GM19397 (cell line): ENCODE results near the gene KRT83.
"Not testable (repeated sequence)": the region's sequence is repeated elsewhere in the genome, so short reads cannot be mapped to it uniquely, and the experiment has no call there.

ENCODE experiments used
- ATAC-seq: cut with Tn5 transposase; IDR thresholded peaks from one replicate; pipeline ENCODE4 v1.9.1; 2021; ENCODE audit warnings: mild to moderate bottlenecking, moderate library complexity; ENCODE audit not compliant: unreplicated experiment

The KRT83 gene

DNA sequence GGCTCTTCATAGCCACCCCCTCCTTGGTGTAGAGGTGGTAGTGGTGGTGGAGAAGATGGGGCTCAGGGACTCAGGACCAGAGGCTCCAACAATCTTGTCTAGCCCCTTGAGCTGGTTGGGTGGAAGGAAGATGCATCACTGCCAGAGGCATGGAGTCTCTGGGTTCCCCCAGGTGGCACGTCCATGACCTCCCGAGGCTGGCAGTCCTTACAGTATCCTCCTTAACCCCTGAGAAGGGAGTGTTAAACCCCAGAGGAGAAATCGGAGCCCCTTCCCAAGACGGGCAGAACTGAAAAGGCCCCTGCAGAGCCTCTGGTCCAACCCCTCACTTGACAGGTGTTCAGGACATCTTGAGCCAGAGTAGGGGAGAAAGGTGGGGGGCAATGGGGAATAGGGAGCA lies 9.1 kb downstream of the KRT83 start:
- no peak for ATAC-seq

DNA sequence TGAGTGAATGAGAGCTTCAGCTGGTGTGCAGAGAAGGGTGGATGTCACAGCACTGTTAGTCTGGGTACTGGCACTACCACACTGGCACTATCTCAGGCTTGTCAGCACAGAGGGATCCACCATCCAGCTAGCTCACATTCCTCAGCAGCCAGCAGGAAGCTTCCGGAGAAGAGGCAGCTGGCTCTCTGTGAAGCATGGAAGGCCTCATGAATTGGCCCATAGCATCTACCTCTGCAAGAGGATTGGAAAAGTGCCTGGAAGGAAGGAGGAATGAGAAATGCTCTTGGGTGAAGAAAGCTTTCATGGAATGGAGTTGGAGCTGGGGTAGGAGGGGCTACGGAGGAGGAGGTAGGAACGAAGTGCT lies 9.9 kb downstream of the KRT83 start:
- ATAC-seq, result no peak

DNA sequence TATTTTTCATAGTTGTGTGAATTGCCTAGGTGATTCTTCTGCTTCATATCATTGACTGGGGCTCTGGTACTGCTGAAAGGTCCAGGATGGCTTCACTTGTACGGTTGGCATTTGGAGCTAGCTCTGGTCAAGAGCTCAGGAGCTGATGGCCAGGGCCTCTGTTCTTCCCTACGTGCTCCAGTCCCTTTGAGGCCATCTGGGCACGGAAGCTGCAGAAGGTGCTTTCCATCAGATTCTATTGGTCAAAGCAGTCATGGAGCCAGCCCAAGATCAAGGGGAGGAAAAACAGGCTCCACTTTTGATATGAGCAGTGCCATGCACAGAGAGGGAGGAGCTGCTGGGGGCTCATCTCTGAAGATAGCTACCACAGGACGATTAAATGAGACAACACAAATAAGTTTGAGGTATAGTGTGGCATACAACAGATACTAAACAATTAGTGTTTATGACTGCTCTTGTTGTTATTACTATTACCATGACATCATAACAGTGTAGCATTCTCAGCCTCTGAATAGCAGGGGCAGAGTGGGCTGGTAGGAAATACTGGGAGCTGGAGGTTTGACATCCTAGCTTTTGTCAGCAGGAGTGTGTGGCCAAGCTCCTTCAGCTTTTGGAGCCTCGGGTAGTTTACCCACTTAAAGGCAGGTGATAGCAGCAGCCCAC lies 10.4 kb downstream of the KRT83 start:
- ATAC-seq, result no peak

DNA sequence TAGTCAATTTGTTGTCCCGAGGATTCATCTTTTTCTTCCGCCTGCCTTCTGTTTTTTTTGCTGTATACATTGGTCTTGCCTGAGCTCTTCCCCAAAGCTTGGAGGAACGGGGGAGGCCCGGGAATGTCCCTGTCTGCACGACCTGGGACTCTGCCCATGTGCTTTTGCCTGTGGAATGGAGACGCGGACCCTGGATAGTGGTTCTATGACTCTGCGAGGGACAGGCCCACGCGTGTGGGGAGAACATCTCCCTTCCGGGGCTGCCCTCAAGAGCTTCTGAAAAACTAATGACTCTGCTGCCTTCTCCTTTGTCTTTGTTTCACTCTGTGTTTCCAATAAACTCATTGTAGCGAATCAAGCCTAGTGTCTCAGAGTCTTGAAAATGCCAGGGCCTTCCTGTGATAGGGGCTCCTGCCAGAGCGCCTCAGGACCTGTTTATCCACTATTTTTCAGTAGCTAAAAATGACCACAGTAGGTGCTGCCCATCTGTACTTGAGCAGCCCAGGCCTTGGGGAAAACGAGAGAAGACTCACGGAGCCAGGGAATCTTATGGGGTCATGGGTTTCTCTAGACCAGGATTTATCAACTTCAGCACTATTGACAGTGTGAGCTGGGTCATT lies 12.3 kb downstream of the KRT83 start:
- no peak for ATAC-seq

DNA sequence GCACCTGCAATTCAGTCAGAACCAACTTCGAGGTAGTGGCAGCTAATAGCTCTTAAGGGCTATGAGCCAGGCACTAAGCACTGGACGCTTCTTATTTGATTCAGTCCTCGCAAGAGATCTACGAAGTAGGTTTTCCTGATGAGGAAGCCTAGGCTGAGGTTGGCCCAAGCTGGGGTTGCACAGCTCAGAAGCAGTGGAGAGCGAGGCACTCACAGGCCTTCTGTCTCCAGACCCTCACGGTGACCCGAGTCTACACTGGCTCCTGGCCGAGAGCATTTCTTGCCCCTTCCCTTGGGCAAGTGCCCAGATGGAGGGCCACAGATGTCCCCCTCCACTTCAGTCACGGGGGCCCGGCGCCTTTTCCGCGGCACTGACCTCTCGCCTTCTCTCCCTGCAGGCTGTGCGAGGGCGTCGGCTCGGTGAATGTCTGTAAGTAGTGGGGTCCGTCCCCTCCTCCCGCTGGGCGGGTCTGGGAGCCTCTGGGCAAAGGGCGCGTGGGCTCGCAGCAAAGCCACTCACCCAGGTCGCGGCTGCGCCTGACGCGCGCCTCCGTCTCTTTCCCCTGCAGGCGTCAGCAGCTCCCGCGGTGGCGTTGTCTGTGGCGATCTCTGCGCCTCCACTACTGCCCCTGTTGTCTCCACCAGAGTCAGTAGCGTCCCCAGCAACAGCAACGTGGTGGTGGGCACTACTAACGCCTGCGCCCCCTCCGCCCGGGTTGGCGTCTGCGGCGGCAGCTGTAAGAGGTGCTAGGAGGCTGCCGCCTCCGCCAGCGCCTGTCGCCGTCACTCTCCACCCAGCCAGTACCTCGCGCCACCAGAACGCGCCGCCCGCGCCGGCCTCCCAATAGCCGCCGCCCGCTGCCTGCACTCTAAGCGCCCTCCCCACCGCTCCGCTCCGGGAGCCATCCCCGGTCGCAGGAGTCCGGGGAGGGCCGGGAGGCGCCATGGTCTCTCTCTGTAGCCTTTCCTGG lies 13.1 kb downstream of the KRT83 start:
- no peak for ATAC-seq

DNA sequence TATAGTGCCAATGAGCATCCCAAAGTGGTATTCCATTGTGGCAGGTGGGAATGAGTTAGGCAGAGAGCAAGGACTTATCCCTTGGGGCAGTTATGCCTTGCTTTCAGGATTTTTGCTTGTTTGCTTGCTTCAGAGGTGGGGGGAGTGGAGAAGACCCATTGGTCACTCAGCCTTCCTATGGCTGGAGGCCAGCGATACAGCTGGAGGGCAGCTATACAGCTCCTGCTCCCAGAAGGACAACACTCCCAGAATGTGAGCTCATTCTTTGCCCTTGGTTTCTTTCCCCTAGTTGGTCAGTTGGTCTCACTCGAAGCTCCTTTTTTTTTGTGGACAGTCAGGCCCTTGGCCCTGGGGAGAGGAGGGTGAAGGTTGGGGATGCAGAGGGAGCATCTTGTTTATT lies 14.5 kb downstream of the KRT83 start:
- no peak for ATAC-seq

DNA sequence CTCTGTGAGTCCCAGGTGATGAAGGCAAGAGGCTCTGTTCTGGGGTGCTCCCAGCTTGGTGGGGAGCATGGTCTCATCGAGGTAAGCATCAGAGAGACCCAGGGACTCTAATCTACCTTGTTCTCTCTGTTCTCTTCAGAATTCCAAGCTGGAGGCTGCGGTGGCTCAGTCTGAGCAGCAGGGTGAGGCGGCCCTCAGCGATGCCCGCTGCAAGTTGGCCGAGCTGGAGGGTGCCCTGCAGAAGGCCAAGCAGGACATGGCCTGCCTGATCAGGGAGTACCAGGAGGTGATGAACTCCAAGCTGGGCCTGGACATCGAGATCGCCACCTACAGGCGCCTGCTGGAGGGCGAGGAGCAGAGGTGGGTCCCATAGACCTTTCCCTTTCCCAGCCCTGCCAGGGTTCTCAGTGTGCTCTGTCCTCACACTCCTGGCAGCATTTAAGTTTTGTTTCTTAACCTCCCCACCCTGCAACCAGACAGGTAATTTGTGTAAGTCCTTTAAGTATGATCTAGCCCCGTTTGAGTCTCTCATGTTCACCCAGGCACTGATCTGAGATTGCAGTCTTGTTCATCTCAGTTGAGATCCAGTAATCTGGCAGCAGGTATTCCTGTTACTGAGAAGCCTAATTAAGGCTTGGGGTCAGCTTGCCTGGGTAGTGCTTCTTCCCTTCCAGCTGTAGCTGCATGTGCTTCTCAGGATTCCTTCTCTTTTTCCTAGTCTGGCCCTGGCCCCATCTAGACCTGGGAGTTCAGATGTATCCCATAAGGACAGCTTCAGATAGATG lies 15.1 kb downstream of the KRT83 start:
- ATAC-seq, result no peak

DNA sequence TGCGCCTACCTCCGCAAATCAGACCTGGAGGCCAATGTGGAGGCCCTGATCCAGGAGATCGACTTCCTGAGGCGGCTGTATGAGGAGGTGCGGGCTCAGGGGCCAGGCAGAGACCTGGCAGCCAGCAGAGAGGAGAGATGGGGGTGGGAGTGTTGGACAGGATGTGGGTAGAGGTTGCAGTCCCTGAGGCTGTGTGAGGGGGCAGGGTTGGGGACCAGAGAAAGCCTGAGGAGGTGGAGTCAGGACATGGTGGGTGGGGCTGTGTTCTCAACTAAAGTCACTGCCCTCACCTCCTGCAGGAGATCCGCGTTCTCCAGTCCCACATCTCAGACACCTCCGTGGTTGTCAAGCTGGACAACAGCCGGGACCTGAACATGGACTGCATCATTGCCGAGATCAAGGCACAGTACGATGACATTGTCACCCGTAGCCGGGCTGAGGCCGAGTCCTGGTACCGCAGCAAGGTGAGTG lies 16.2 kb downstream of the KRT83 start:
- ATAC-seq, result peak; percentile 78

DNA sequence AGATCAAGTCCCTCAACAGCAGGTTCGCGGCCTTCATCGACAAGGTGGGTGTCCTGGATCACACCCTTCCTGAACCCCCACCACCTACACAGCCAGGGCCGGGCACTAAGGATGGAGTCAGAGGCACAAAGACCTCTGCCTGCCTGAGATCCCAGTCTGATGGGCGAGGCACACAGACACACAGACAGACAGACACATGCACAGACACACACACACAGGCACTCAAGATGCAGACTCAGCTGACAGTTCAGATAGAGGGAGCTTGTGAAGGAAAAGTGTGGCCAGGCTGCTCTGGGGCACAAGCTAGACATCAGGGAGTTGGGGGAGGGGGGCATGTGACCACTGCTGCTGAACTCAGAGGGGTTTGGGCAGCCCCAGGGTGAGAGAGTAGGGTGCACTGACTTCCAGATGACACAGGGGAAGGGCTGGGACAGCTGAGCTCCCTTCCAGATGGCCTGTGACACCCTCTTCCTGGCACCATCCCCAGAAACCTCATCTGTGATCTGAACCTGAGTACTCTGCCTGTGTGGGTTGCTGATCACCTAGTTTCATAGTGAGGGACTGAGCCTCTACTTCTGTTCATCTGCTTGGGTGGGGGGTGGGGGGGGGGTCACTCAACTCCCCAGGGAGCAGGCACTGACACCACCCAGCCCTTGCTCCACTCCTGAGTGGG lies 18.8 kb downstream of the KRT83 start:
- ATAC-seq, result not testable (repeated sequence)

DNA sequence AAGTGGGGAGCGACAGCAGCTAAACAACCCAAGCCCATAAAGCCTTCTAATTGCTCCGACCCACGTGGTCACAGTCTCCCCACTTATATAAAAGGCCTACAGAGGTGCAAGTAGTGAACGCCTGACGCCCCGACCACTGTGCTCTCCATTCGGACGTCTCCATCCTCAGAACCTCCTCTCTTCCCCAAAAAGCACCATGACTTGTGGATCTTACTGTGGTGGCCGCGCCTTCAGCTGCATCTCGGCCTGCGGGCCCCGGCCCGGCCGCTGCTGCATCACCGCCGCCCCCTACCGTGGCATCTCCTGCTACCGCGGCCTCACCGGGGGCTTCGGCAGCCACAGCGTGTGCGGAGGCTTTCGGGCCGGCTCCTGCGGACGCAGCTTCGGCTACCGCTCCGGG lies 19.5 kb downstream of the KRT83 start:
- not testable (repeated sequence) for ATAC-seq

DNA sequence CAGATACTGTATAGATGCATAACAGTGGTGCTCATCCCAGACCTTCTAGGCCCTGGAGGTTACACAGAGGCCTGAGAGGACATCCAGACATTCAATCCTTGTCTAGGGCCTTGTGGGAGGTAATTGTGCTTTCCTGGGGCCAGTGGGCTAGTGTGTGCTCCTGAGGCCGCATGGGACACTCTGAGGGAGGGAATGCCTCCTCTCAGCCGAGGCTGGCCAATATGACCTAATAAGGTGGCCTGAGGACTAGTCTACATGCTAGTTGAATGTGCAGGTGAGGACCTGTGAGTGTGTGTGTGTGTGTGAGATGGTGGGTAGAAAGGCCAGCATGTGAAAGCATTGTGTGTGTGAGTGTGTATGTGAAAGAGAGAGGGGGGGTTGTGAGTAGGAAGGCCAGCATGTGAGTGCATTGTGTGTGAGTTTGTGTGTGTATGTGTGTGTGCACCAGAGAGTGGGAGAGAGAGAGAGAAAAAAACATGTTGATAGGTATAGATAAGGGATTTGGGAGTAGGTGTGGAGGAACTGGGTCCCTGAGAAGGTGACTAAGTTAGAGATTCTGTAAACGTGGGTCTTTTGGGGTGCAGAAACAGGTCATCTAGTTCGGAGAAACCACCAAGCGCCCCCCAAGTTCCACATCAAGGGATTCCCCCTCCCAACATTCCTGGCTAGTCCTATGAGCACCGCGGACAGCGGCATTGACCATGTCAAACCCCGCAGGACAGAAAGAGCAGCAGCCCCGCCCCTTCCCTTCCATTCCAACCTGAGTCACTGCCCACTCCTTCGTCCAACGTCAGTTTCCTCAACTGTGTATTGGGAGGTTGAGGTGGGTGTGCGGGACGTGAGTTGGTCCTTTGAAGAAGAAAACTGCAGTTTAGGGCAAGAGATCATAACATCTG lies 20.2 kb downstream of the KRT83 start:
- no peak for ATAC-seq

DNA sequence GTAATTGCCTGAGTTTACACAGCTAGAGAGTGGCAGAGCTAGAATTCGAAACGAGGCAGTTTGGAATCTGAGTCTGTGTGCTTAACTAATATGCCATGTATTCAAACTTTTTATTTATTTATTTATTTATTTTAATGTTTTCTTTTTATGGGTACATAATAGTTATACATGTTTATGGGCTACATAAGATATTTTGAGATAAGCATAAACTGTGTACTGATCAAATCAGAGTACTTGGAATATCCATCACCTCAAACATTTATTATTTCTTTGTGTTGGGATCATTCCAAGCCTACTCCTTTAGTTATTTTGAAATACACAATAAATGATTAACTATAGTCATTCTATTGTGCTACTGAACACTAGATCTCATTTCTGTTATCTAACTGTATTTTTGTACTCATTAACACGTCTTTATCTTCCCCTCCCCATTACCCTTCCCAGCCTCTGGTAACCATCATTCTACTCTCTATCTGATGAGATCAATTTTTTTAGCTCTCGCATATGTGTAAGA lies 22.5 kb downstream of the KRT83 start:
- no peak for ATAC-seq

DNA sequence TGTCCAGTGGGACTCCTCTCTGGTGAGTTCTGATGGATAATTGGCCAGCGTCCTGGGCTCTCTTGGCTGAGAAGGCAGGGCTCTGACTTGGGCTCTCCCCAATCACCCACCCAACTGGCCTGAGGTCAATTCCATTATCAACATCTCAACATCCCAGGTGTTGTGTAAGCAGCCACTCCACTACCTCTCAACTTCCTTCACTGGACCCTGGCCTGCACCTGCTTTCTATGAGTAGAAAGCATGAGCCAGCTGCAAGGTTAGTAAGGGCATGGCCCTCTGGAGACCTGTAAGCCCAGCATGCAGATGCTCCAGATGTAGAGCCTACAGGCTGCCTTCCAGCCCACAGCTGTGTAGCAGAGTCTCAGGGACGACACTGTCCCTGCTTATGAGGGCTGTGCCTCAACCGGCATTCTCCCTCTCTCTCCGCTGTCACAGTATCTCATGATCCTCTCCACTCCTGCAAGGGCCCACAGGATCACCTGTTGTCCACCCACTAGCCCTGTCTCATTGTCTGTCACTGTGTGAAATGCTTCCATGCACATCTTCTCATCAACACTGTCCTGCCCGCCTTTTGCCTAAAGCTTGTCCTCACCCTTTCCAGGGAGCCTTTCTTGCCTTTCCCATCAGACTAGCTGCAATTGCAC lies 24.5 kb downstream of the KRT83 start:
- no peak for ATAC-seq

DNA sequence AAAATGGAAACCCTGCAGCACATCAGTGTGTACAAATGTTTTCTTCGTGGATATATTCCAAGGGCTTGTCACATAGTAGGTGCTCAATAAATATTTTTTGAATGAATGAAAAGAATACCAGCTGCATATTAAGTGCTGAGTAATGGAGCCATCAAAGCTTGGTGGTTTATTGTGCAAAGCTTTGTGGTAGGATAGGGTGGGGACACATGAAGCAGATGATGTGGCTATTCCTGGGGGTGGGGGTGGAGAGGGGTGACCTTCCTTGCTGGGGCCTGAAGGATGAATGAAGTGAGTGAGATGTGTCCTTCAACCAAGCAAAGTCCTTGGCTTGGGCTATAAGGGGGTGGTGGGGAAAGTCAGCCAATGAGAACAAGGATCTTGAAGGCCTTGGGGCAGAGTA lies 25.5 kb downstream of the KRT83 start:
- ATAC-seq, result no peak

DNA sequence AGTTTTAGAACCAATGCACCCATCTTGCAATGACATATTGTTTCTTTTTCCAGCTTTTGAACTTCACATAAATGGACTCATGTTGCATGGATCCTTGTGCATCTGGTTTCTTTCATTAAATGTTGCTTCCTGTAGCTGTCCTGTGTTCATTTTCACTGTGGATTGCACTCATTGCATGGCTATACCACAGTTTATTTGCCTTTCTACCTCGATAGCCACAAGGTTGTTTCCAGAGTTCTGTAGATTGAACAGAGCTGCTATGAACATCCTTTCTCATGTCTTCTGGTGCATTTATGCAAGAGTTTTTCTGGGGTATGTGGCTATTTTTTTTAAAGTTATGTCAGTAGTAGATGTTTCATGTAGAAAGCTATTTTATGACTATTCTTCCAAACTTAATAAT lies 26.4 kb downstream of the KRT83 start:
- ATAC-seq, result no peak

DNA sequence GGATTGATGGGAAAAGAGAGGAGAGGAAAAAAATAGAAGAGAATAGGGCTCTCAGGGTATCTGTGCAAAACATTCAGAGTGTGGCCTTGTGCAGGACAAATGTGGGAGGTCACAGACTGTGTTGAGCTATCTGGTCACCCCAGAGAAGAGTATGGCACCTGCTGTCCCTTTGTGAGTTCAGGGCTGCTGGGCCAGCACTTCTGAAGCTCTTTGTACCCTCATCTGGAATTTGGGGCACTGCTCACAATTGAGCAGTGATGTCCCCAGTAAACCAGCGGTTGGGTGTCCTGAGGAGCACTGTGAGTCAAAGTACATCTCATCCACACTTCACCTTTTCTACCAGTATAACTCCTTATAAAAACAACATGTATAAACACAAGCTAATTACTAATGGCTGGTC lies 27.3 kb downstream of the KRT83 start:
- ATAC-seq, result no peak

DNA sequence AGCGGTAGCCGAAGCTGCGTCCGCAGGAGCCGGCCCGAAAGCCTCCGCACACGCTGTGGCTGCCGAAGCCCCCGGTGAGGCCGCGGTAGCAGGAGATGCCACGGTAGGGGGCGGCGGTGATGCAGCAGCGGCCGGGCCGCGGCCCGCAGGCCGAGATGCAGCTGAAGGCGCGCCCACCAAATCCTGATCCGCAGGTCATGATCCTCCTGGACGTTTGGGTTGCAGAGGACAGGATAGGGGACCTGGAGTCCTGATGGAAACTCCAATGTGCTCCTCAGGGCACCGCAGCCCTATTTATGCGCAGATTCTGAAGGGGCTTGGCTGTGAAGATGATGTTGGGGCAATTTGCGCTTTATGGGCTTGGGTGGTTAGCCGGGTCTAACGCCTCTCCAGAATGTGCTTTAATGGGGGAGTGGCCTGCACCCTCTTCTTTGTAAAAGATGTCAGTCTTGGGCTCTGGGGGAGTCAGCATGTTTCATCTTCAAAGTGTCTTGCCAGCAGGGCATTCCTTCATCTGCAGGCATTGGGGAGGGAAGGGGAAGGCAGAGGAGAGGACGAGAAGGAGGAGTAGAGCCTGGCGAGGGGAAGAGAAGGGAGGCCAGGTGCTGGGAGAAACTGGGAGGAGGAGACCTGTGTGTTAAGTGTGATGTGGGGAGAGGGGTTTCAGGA lies 29.8 kb downstream of the KRT83 start, which contains the start of gene KRT81:
KRT81 (minus strand) TSS at position 268 of the 669 bp plus-strand sequence; CDS start at position 199, 69 bp downstream.
- no peak for ATAC-seq
